ENCODE measurements around the gene ITGB2. TPM values are rescaled to one million over a fixed set of nuclear protein-coding genes. Genes with fewer than 3 reads are reported as not detected.
A peak's percentile ranks its signal among the peaks of the same experiment; 100 is the strongest.

Gene ITGB2
- total RNA-seq, 6 experiments from 2014 or later: 0.19 to 0.45 (median 0.33) TPM; not detected in 3

- TF ChIP-seq, protein P1, sequence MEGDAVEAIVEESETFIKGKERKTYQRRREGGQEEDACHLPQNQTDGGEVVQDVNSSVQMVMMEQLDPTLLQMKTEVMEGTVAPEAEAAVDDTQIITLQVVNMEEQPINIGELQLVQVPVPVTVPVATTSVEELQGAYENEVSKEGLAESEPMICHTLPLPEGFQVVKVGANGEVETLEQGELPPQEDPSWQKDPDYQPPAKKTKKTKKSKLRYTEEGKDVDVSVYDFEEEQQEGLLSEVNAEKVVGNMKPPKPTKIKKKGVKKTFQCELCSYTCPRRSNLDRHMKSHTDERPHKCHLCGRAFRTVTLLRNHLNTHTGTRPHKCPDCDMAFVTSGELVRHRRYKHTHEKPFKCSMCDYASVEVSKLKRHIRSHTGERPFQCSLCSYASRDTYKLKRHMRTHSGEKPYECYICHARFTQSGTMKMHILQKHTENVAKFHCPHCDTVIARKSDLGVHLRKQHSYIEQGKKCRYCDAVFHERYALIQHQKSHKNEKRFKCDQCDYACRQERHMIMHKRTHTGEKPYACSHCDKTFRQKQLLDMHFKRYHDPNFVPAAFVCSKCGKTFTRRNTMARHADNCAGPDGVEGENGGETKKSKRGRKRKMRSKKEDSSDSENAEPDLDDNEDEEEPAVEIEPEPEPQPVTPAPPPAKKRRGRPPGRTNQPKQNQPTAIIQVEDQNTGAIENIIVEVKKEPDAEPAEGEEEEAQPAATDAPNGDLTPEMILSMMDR (IDR thresholded peaks at IDR 0.05): no peak
- Mint-ChIP-seq H3K4me1 (ENCODE audit: low read depth) (peaks cover 63% of the 10 kb centered on the region), H3K9me3 (no peaks in the 10 kb centered on the region), H3K4me3 (no peak overlapping the region), H3K36me3 (ENCODE audit: low read depth) (peaks cover 28% of the 10 kb centered on the region), H3K27ac (0 out of 2 replicates have a peak overlapping the region, but pooled peaks have one; percentile 31), H3K27me3 (ENCODE audit: insufficient read depth) (peaks cover 2% of the 10 kb centered on the region; the same call in 1 of the 2 replicates)
- DNase-seq: no peak
Measured at GRCh38 chr21:44865561-44866280, 55.0 kb downstream of the ITGB2 start.

GRCh38 chr21:44862869-44863685 is 57.6 kb downstream of the ITGB2 start:
- Mint-ChIP-seq H3K4me1 (ENCODE audit: low read depth) (peaks cover 37% of the 10 kb centered on the region), H3K4me3 (no peak overlapping the region), H3K27ac (no peak overlapping the region; the same call in 1 of the 2 replicates), H3K36me3 (ENCODE audit: low read depth) (peaks cover 38% of the 10 kb centered on the region), H3K27me3 (ENCODE audit: insufficient read depth) (peaks cover 2% of the 10 kb centered on the region; the same call in 1 of the 2 replicates), H3K9me3 (no peaks in the 10 kb centered on the region)
- TF ChIP-seq, protein P1 (IDR thresholded peaks at IDR 0.05): no peak
- no peak for DNase-seq

DNA sequence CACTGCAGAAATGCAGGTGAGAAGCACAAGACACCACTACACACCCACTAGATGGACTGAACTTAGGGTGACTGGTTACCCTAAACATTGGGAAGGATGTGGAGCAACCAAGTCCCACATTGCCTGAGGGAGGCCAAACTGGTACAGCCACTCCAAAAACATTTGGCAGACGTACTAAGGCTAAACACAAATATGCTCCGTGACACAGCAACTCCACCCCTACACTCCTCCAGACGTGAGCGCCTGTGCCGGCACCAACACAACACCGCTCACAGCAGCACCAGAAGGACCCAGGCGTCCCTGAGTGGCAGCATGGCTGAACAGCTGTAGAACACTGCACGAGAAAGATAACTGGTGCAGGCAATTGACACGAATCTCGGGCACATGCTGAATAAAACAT is 61.9 kb downstream of the ITGB2 start:
- H3K4me1 Mint-ChIP-seq (ENCODE audit: low read depth): peaks cover 18% of the 10 kb centered on the region
- H3K27me3 Mint-ChIP-seq (ENCODE audit: insufficient read depth): peaks cover 2% of the 10 kb centered on the region; the same call in 1 of the 2 replicates
- peaks cover 43% of the 10 kb centered on the region for H3K36me3 Mint-ChIP-seq (ENCODE audit: low read depth)
- no peak for DNase-seq
- TF ChIP-seq, protein P1 (IDR thresholded peaks at IDR 0.05): no peak
- H3K9me3 Mint-ChIP-seq: no peaks in the 10 kb centered on the region
- no peak overlapping the region for H3K27ac Mint-ChIP-seq
- H3K4me3 Mint-ChIP-seq: no peak overlapping the region

GRCh38 chr21:44858291-44858690 is 62.4 kb downstream of the ITGB2 start:
- Mint-ChIP-seq H3K27ac (no peak overlapping the region), H3K4me3 (no peak overlapping the region), H3K9me3 (no peaks in the 10 kb centered on the region), H3K4me1 (ENCODE audit: low read depth) (peaks cover 18% of the 10 kb centered on the region), H3K36me3 (ENCODE audit: low read depth) (peaks cover 48% of the 10 kb centered on the region), H3K27me3 (ENCODE audit: insufficient read depth) (peaks cover 2% of the 10 kb centered on the region; the same call in 1 of the 2 replicates)
- TF ChIP-seq, protein P1 (IDR thresholded peaks at IDR 0.05): no peak
- DNase-seq: no peak

DNA sequence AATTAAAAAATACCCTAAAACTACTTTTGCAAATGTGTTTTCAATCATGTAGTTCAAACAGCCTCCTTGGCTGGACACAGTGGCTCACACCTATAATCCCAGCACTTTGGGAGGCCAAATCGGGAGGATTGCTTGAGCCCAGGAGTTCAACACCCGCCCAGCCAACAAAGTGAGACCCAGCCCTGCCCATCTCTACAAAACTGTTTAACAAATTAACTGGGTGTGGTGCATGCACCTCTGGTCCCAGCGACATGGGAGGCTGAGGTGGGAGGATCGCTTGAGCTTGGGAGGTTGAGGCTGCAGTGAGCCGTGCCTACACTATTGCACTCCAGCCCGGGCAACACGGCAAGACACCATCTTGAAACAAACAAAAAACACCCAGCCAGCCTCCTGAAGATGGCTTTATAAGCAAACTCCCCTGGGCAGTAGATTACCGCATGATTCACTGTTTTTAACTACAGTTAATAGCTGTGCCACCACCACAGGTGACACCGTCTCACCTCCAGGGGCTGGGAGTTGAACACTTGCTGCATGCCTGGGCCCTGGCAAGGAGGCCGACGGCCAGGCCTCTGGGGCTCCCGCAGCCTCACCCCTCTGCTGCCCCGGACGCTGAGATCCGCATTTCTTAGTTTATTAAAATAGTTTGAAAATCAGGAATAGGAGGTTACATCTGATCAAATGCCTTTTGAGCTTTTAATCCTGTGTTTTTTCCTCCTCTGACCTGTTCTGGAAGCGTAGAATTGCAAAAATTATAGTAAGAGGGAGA is 63.4 kb downstream of the ITGB2 start:
- no peaks in the 10 kb centered on the region for H3K9me3 Mint-ChIP-seq
- TF ChIP-seq, protein P1 (IDR thresholded peaks at IDR 0.05): no peak
- H3K36me3 Mint-ChIP-seq (ENCODE audit: low read depth): peaks cover 48% of the 10 kb centered on the region
- H3K4me1 Mint-ChIP-seq (ENCODE audit: low read depth): peaks cover 18% of the 10 kb centered on the region
- H3K4me3 Mint-ChIP-seq: no peak overlapping the region
- peaks cover 2% of the 10 kb centered on the region; the same call in 1 of the 2 replicates for H3K27me3 Mint-ChIP-seq (ENCODE audit: insufficient read depth)
- no peak for DNase-seq
- H3K27ac Mint-ChIP-seq: no peak overlapping the region; the same call in 1 of the 2 replicates
